Esophagus squamous epithelium (tissue), 4 donors: Measurements from ENCODE around the gene SETBP1.

Source experiments
- POLR2A ChIP-seq, 4 donors: fragments of 450-650 bp; IDR thresholded peaks; one replicate each; pipeline ENCODE4 v1.6.1; 2017; ENCODE audit warnings: antibody characterized with exemption in 4 of 4, mild to moderate bottlenecking in 4 of 4, moderate library complexity in 3 of 4
- TF ChIP-seq, protein P1 (sequence below), 6 experiments: fragments of 450-650 bp in 4 of 6; fragments of 200-600 bp in 2 of 6; sonication (generic) in 2 of 6; IDR thresholded peaks; one replicate each; pipeline ENCODE4 v1.5.1; 2016 to 2019; ENCODE audit warnings: antibody characterized with exemption in 6 of 6, mild to moderate bottlenecking in 4 of 6, moderate library complexity in 4 of 6

DNA sequence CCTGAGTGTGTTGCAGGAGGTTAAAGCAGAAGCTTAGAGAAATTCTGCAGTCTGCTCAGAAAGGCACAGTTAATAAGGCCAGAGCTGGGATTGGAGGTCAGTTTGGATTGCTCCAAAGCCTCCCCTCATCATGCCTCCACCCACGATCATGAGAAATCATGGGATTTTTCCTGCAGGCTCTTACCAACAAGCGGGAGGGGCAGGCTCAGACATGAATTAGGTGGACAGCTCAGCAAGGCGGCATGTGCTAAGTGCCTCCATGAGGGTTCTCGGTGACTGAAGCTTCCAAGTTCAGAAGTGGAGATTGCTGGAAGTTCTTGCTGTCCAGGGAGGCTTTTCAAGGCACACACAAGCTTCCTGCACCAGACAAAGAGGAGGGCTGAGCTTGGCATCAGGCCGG lies 163.8 kb downstream of the SETBP1 start:
- TF ChIP-seq, protein P1, sequence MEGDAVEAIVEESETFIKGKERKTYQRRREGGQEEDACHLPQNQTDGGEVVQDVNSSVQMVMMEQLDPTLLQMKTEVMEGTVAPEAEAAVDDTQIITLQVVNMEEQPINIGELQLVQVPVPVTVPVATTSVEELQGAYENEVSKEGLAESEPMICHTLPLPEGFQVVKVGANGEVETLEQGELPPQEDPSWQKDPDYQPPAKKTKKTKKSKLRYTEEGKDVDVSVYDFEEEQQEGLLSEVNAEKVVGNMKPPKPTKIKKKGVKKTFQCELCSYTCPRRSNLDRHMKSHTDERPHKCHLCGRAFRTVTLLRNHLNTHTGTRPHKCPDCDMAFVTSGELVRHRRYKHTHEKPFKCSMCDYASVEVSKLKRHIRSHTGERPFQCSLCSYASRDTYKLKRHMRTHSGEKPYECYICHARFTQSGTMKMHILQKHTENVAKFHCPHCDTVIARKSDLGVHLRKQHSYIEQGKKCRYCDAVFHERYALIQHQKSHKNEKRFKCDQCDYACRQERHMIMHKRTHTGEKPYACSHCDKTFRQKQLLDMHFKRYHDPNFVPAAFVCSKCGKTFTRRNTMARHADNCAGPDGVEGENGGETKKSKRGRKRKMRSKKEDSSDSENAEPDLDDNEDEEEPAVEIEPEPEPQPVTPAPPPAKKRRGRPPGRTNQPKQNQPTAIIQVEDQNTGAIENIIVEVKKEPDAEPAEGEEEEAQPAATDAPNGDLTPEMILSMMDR (IDR thresholded peaks at IDR 0.05) = no peak
- no peak for TF ChIP-seq POLR2A (IDR thresholded peaks at IDR 0.05)
